Activated CD4-positive, CD25-positive, alpha-beta regulatory T cell treated with anti-CD3 and anti-CD28 coated beads, Interleukin-2, amount 50 U/mL, for 72 hours (primary cell): ENCODE data around the gene MBOAT7.
A peak's percentile ranks its signal among the peaks of the same experiment; 100 is the strongest.
"Not testable (repeated sequence)": the region's sequence is repeated elsewhere in the genome, so short reads cannot be mapped to it uniquely, and the experiment has no call there.

Experiments
- DNase-seq: peaks from one replicate; pipeline ENCODE4 v3.0.0; 2021

MBOAT7 gene

GRCh38 chr19:54189145-54189734 is at the start of gene MBOAT7:
TSS of gene MBOAT7 (minus strand) at chr19:54189580. CDS start at chr19:54188508, 1,072 bp downstream.
- DNase-seq, result no peak

GRCh38 chr19:54233941-54234340 is 44.6 kb upstream of the MBOAT7 start:
- no peak for DNase-seq

GRCh38 chr19:54231077-54231931 is 41.9 kb upstream of the MBOAT7 start:
- DNase-seq, result peak; percentile 94

- no peak for DNase-seq
Measured at GRCh38 chr19:54230031-54230430, 40.7 kb upstream of the MBOAT7 start.

- DNase-seq, result no peak
Measured at GRCh38 chr19:54229146-54229545, 39.8 kb upstream of the MBOAT7 start.

- not testable (repeated sequence) for DNase-seq
Measured at GRCh38 chr19:54224619-54225018, 35.2 kb upstream of the MBOAT7 start.

- not testable (repeated sequence) for DNase-seq
Measured at GRCh38 chr19:54223937-54224281, 34.5 kb upstream of the MBOAT7 start.

GRCh38 chr19:54223277-54223936 is 34.0 kb upstream of the MBOAT7 start:
- not testable (repeated sequence) for DNase-seq

- not testable (repeated sequence) for DNase-seq
Measured at GRCh38 chr19:54222474-54223276, 33.3 kb upstream of the MBOAT7 start, which contains the start of gene LILRB3. TSS of gene LILRB3 (minus strand) at chr19:54223007. CDS start at chr19:54222976, 31 bp downstream.

- not testable (repeated sequence) for DNase-seq
Measured at GRCh38 chr19:54221947-54222346, 32.6 kb upstream of the MBOAT7 start.

GRCh38 chr19:54219702-54220101 is 30.3 kb upstream of the MBOAT7 start:
- DNase-seq, result not testable (repeated sequence)

GRCh38 chr19:54218960-54219661 is 29.7 kb upstream of the MBOAT7 start:
- DNase-seq, result no peak

GRCh38 chr19:54218259-54218658 is 28.9 kb upstream of the MBOAT7 start:
- no peak for DNase-seq

GRCh38 chr19:54217517-54218247 is 28.3 kb upstream of the MBOAT7 start:
- not testable (repeated sequence) for DNase-seq

- DNase-seq, result no peak
Measured at GRCh38 chr19:54216869-54217268, 27.5 kb upstream of the MBOAT7 start.

- not testable (repeated sequence) for DNase-seq
Measured at GRCh38 chr19:54214734-54215133, 25.4 kb upstream of the MBOAT7 start.

- DNase-seq, result not testable (repeated sequence)
Measured at GRCh38 chr19:54214217-54214616, 24.8 kb upstream of the MBOAT7 start.

GRCh38 chr19:54211235-54211634 is 21.9 kb upstream of the MBOAT7 start:
- no peak for DNase-seq

- DNase-seq, result no peak
Measured at GRCh38 chr19:54209811-54210494, 20.6 kb upstream of the MBOAT7 start.

GRCh38 chr19:54209058-54209810 is 19.9 kb upstream of the MBOAT7 start:
- DNase-seq, result no peak
